Sigmoid colon (tissue), 7 donors: ENCODE results near the gene TEX51. TPM values are rescaled to one million over a fixed set of nuclear protein-coding genes. Genes with fewer than 3 reads are reported as not detected.

Experiments used
- DNase-seq: peaks from one replicate; pipeline ENCODE4 v3.0.0-alpha.2; 2019
- H3K27ac ChIP-seq, 4 donors: fragments of 200-600 bp; sonication (generic); one replicate each; pipeline ENCODE4 v1.5.1; 2016 to 2019; ENCODE audit warnings: mild to moderate bottlenecking in 1 of 4
- H3K27me3 ChIP-seq, 3 donors: fragments of 200-600 bp; sonication (generic); one replicate each; pipeline ENCODE4 v1.5.1; 2019; ENCODE audit warnings: mild to moderate bottlenecking in 1 of 3
- H3K36me3 ChIP-seq, 4 donors: fragments of 200-600 bp; sonication (generic); one replicate each; pipeline ENCODE4 v1.5.1; 2016 to 2019
- H3K4me1 ChIP-seq, 4 donors: fragments of 200-600 bp; sonication (generic); one replicate each; pipeline ENCODE4 v1.5.1; 2017 to 2019
- H3K4me3 ChIP-seq, 4 donors: fragments of 200-600 bp; sonication (generic); one replicate each; pipeline ENCODE4 v1.5.1; 2017 to 2019; ENCODE audit warnings: mild to moderate bottlenecking in 2 of 4, moderate library complexity in 1 of 4
- H3K9me3 ChIP-seq, 4 donors: fragments of 200-600 bp in 3 of 4; sonication (generic) in 3 of 4; one replicate each; pipeline versions ENCODE4 v1.5.1 to v1.6.1; 2013 to 2019
- CTCF ChIP-seq, 4 experiments: fragments of 450-650 bp in 3 of 4; fragments of 200-600 bp in 1 of 4; IDR thresholded peaks; one replicate each; pipeline ENCODE4 v1.5.1; 2016 to 2019; ENCODE audit warnings: antibody characterized with exemption in 4 of 4, mild to moderate bottlenecking in 3 of 4, moderate library complexity in 2 of 4
- EP300 ChIP-seq, 4 donors: sonication (generic); formaldehyde crosslinking; IDR thresholded peaks; one replicate each; pipeline ENCODE4 v1.6.1; 2017; ENCODE audit warnings: antibody characterized with exemption in 4 of 4
- POLR2A ChIP-seq, 2 donors: fragments of 450-650 bp; IDR thresholded peaks; one replicate each; pipeline ENCODE4 v1.6.1; 2016; ENCODE audit warnings: antibody characterized with exemption in 2 of 2, mild to moderate bottlenecking in 2 of 2, moderate library complexity in 2 of 2
- POLR2AphosphoS5 ChIP-seq, 4 donors: sonication (generic); formaldehyde crosslinking; IDR thresholded peaks; one replicate each; pipeline ENCODE4 v1.6.1; 2017; ENCODE audit warnings: antibody characterized with exemption in 4 of 4
- WGBS, 2 donors: extraction: QIAGEN DNeasy Blood & Tissue Kit; methylation state at CpG; one replicate each; pipeline ENCODE4 v1.1.7; 2013; 5-methylcytosine and 5-hydroxymethylcytosine counted together
- intact Hi-C: fragments of 100-400 bp; cut with DNase I; formaldehyde crosslinking; loops from one replicate; pipeline ENCODE4 v1.15.1; 2023
- polyA plus RNA-seq, 3 donors: library from polyadenylated mRNA; stranded (reverse); fragments of 200-250 nt; gene quantifications; one replicate each; pipeline ENCODE4 v1.2.3, GENCODE V29; 2013
- total RNA-seq, 4 donors: library from RNA; depleted of rRNA; stranded (reverse); fragments of >200 nt; gene quantifications; one replicate each; pipeline ENCODE4 v1.1.0, GENCODE V29; 2016
- donor health status: healthy with polysubstance abuse.
- donor health status: Bipolar disorder and iron deficiency.
- donor health status: healthy.

TEX51 gene
- total and polyA plus RNA-seq, 7 donors: 1.2 TPM; not detected in 6

- 85 to 95% methylated on average over 4 of the region's 4 CpGs for WGBS, 2 donors
- H3K4me1 ChIP-seq: no peaks in the 10 kb centered on the region
- H3K27me3 ChIP-seq: no peaks in the 10 kb centered on the region
- intact Hi-C loops: no loop called here
- no peak for DNase-seq
- no peak overlapping the region for H3K27ac ChIP-seq
- peaks cover 0 to 4% (median 0%) of the 10 kb centered on the region in 4 donors for H3K9me3 ChIP-seq
- no peak for TF ChIP-seq CTCF (IDR thresholded peaks at IDR 0.05)
- TF ChIP-seq POLR2AphosphoS5 (IDR thresholded peaks at IDR 0.05): no peak
- no peak for TF ChIP-seq EP300 (IDR thresholded peaks at IDR 0.05)
- TF ChIP-seq POLR2A (IDR thresholded peaks at IDR 0.05): no peak
- no peak overlapping the region for H3K4me3 ChIP-seq
- no peaks in the 10 kb centered on the region for H3K36me3 ChIP-seq
These were observed 45.1 kb downstream of the TEX51 start for GRCh38 chr2:126943612-126944348.

- DNase-seq: no peak
- intact Hi-C loops: no loop called here
- Histone ChIP-seq H3K36me3 (no peaks in the 10 kb centered on the region), H3K9me3 (peaks cover 0 to 4% (median 0%) of the 10 kb centered on the region in 4 donors), H3K4me1 (no peaks in the 10 kb centered on the region), H3K27ac (no peak overlapping the region), H3K27me3 (no peaks in the 10 kb centered on the region), H3K4me3 (no peak overlapping the region)
- TF ChIP-seq EP300 (IDR thresholded peaks at IDR 0.05): no peak
- no peak for TF ChIP-seq CTCF (IDR thresholded peaks at IDR 0.05)
- TF ChIP-seq POLR2A (IDR thresholded peaks at IDR 0.05): no peak
- no peak for TF ChIP-seq POLR2AphosphoS5 (IDR thresholded peaks at IDR 0.05)
- 54 to 80% methylated on average over 6 of the region's 6 CpGs for WGBS, 2 donors
These were observed 46.4 kb downstream of the TEX51 start for GRCh38 chr2:126945118-126945517.

- WGBS, 2 donors: 60 to 73% methylated on average over 7 of the region's 7 CpGs
- Histone ChIP-seq H3K4me1 (no peaks in the 10 kb centered on the region), H3K4me3 (no peak overlapping the region), H3K27ac (no peak overlapping the region), H3K36me3 (no peaks in the 10 kb centered on the region), H3K27me3 (no peaks in the 10 kb centered on the region), H3K9me3 (peaks cover 0 to 4% (median 0%) of the 10 kb centered on the region in 4 donors)
- intact Hi-C loops: no loop called here
- no peak for DNase-seq
- no peak for TF ChIP-seq POLR2AphosphoS5 (IDR thresholded peaks at IDR 0.05)
- no peak for TF ChIP-seq POLR2A (IDR thresholded peaks at IDR 0.05)
- TF ChIP-seq CTCF (IDR thresholded peaks at IDR 0.05): no peak
- no peak for TF ChIP-seq EP300 (IDR thresholded peaks at IDR 0.05)
These were observed 47.8 kb downstream of the TEX51 start for GRCh38 chr2:126946318-126947102.

- Histone ChIP-seq H3K27me3 (no peaks in the 10 kb centered on the region), H3K4me3 (no peak overlapping the region), H3K36me3 (no peaks in the 10 kb centered on the region), H3K4me1 (no peaks in the 10 kb centered on the region), H3K9me3 (peaks cover 0 to 4% (median 0%) of the 10 kb centered on the region in 4 donors), H3K27ac (no peak overlapping the region)
- intact Hi-C loops: no loop called here
- WGBS, 2 donors: 77 to 86% methylated on average over 6 of the region's 6 CpGs
- no peak for DNase-seq
- TF ChIP-seq CTCF (IDR thresholded peaks at IDR 0.05) (no peak), EP300 (IDR thresholded peaks at IDR 0.05) (no peak), POLR2AphosphoS5 (IDR thresholded peaks at IDR 0.05) (no peak), POLR2A (IDR thresholded peaks at IDR 0.05) (no peak)
These were observed 48.4 kb downstream of the TEX51 start for GRCh38 chr2:126947103-126947429.
